SK-N-DZ (cell line): Measurements from ENCODE around the gene PEPD.

ENCODE experiments used
- DNase-seq: peaks from one replicate; pipeline ENCODE4 v3.0.0-alpha.2; 2015; ENCODE audit warnings: low spot score

The PEPD gene

DNA sequence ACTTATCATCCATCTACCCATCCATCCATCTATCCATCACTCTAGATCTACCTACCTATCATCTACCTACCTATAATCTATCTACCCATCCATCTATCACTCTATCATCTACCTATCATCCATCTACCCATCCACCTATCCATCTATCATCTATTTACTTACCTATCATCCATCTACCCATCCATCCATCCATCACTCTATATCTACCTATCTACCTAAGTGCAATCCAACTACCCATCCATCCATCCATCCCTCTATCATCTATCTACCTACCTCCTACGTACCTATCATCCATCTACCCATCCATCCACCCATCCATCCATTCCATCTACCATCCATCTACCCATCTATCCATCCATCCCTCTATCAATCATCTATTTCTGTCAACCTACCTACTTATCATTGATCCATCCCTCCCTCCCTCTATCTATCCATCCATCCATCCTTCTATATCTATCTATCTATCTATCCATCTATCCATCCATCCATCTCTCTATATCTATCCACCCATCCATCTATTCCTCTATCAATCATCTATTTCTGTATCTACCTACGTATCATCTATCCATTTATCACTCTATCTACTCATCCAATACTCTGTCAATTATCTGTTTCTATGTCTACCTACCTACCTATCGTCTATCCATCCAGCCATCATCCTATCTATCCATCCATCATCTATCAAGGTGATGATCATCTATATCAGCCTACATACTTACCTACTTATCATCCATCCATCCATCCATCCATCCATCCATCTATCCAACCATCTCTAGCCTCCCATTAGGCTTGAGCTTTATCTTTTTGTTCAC is 99.0 kb downstream of the PEPD start:
- DNase-seq = no peak

DNA sequence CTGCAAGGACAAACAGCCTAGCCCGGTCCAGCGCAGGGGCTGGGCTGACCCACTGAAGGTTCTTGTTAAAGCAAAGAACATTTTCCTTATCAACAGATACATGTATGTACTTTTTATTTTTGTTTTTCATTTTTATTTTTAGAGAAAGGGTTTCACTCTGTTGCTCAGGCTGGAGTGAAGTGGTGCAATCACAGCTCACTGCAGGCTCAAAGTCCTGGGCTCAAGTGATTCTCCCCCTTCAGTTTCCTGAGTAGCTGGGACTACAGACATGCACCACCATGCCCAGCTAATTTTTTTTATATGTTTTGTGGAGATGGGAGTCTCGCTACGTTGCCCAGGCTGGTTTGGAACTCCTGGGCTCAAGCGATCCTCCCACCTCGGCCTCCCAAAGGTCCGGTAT is 100.2 kb downstream of the PEPD start:
- no peak for DNase-seq

DNA sequence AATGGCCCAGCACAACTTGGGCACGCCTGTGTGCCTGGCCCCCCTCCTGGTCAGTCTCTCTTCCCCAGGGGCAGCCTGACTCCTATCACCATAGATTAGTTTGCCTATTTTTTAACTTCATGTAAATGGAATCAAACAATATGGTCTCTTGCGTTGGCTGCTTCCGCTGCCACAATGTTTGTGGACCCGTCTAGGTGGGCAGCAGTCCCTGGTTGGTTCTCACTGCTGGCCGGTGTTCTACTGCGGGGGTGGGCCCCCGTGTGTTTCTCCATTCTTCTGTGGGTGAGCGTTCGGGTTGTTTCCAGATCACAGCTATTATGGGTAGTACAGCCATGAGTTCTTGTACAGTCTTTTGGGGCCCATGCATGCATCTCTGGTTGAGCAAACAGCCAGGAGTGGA is 100.8 kb downstream of the PEPD start:
- no peak for DNase-seq

DNA sequence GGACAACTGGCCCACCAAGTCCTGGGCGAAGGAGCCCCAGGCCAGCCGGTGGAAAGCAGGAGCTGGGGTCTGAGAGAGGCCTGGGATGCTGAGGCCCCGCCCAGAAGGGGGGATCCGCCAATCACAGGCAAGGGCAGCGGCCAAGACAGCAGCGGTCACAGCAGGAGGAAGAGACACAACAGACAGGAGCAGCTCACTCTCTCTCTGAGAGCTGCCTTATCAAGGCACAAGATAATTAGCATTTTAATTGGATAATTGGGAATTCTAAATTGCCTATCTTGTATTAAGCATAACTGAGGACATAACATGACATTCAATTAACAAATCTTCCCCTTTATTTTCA is 101.8 kb downstream of the PEPD start:
- peak; percentile 79 for DNase-seq

DNA sequence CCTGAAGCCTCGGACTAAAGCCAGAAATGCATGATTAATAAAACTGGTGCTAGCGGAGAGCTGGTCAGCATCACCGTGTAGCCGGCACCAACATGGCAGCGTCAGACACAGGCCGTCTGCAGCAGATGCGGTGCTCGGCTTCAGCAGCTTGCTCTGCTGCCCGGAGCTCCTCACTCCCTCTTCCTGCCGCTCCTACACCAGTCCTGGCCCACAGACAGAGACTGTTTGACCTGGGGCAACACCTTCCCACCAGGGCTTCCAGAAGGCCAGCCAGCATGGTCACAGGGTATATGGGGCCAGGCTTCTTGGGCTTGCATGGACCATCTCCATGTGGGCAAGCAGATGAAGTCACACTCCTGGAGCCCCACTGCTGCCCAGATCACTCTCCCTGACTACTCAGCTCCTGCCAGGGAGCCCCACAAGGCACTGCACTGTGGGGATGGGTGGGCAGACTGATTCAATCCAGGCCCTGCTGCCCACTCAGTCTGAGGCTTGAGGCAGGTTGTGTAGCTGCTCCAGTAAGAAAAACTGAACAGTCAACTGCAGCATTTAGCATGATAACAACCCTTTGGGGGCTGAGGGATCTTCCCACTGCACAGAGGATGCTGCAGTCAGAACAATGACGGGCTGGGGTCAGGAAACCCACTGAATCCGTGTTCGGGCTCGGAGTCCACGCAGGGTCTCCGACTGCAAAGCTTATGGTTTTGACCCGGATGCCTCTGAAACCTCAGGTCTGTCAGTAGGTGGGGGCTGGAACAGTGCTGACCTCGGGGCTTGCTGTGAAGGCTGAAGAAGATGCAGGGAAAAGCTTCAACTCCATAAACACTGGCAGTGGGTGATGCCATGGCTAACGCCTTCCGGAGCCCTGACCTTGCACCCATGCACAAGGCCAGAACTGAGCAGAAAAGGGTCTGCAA is 102.5 kb downstream of the PEPD start:
- DNase-seq = no peak

DNA sequence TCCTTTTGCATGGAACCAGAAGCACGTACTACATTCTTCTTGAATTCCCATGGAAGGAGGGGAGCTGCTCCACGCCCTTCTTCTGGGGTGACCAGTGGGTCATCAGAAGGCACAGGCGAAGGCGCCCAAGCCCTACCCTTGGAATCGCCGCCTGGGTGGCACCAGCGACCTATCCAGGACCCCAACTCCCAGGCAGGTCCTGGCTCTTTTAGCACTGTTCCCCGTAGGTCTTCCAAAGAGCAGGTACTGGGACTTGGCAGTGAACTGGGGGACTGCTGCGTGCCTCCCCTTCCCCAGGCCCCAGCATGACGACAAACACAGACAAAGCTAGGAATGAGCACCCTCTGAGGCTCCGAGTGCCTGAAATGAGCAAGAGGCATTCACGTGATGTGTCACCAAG is 103.1 kb downstream of the PEPD start:
- no peak for DNase-seq

DNA sequence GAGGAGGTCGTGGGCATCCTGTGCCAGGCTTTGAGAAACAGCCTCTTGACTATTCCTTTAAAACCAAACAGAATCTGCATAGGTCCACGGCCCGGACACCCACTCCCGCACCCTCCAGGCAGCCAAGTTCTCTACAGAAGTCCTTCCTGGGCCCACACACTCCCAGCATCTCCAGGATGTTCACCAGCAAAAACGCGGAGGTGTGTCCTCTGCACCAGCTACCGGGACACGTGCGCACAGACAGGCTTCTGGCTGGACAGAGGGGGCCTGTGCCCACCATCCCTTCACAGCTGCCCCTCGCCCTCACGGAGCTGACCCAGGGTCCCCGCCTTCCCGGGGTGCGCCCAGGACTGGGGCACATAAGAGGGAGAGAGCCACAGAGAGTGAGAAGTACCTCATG is 103.8 kb downstream of the PEPD start:
- no peak for DNase-seq

DNA sequence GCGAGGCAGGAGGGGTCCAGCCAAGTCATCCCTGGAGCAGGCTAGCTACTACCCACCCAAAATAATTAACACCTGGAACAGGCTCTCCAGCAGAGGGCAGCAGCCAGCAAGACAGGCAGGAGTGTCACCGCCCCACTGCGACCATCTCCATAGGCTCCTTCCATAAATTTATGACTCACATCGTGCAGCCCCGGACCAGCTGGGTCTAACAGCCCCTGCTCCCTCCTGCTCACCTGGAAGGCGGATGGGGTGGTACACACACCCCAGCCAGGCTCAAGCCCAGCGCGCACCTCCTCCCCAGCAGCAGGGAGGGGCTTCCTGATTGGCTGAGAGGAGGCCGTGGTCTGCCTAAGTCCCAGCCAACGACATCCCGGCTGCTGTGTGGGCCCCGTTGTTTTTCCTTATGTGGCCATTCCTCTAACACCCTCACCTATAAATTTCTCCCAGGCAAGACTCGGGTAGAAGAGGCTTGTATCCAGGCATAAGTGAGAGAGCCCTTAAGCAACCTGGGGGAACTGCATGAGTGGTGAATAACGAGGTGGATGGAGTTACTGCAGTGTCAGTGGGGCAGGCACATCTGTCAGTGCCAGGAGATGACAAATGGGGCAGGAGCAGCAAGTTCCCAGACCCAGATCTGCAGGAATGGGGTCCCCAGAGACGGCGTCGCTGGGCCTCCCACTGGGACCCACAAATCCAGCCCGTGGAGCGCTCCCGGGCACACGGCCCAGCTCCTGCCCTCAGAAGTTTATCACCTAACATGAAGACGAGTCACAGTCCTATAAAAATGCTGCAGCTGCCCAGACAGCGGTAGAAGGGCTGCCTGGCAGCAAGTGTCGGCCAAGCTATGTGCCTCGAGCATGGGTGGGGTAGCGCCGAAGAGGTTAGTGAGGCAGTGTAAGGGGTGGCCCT is 105.0 kb downstream of the PEPD start:
- peak; percentile 79 for DNase-seq

DNA sequence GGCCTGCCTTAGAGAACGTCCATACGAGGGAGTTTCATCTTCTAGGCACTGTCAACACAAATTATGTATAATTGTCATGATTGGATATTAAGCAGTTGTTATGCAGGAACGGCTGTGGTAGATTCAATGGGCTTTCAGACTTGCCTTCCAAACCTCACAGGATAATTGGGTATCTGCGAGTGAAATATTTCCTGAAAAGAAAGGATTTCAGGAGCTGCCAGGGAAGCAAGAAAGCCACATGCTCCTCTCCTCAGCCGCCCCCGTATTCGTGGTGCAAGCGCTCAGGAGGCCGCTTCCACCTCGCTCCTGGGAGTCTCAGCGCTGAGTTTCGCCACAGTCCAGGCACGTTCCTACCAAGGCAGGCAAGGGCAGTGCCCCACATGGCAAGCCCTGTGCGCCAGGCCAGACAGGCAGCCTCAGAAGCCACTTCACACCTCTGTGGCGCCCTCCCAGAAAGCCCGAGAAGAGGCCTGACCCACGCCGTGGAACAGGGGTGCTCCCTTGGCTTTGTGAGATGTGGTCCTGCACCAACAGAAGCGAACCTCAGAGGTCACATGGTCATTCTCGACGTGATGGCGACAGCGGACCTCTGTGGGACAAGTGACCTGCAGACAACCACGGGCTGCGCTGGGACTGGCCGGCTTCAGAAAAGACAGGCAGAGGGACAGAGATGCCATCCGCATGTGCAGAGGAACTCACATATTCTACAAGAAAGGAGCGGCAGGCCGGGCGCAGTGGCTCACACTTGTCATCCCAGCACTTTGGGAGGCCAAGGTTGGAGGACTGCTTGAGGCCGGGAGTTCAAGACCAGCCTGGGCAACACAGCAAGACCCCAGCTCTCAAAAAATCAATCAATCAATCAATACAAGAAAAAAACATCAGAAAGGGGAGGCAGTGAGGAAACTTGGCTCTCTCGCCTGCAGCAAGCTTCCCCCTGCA is 106.7 kb downstream of the PEPD start:
- DNase-seq = peak; percentile 84

DNA sequence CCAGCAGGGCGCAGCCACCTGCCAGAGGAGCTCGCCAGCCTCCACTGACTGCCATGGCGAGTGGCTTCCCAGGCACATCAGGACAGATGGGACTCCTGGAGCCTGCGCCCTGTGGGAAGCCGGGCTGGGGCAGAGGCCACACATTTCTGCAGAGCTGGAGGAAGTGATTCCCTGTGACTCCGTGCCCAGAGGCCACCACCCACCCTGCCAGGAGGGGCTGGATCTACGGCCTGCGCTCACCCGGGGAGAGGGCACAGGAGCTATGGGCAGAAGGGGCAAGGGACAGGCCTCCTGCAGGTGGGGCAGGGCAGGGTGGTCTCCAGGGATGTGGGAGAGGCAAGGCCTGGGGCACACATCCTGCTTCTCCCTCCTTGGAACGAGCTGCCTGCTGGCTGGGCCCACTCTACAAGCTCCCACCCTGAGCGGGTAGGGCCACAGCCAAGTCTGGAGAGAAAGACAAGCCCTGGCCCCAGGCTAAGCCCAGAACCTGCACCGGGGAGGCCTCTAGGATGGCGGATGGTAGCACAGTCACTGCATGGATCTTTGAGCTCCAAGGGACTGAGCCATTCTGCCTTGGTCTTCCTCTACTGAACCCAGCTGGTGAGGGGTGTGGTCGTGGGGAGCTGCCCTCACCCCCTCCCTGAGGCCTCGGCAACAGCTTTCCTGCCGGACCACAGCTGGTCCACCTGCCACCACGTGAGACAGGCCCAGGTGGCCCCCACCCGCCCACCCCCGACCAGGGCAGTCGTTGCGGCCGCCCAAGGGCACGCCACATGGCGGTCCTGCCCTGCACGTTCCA is 107.5 kb downstream of the PEPD start:
- DNase-seq = no peak

DNA sequence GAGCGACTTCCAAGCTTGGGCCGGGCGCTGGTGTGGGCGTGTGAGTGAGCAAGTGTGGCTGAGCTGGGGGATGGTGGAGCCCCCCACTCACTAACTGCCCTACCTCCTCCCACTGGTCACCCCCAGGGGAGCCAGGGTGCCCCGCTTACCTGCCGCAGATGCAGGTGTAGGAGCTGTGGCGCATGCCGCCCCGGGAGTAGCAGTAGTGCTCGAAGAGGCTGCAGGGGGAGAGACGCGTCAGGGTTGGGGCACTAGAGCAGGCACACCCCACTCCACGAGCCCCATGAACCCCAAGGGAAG is 108.2 kb downstream of the PEPD start:
- DNase-seq = no peak

DNA sequence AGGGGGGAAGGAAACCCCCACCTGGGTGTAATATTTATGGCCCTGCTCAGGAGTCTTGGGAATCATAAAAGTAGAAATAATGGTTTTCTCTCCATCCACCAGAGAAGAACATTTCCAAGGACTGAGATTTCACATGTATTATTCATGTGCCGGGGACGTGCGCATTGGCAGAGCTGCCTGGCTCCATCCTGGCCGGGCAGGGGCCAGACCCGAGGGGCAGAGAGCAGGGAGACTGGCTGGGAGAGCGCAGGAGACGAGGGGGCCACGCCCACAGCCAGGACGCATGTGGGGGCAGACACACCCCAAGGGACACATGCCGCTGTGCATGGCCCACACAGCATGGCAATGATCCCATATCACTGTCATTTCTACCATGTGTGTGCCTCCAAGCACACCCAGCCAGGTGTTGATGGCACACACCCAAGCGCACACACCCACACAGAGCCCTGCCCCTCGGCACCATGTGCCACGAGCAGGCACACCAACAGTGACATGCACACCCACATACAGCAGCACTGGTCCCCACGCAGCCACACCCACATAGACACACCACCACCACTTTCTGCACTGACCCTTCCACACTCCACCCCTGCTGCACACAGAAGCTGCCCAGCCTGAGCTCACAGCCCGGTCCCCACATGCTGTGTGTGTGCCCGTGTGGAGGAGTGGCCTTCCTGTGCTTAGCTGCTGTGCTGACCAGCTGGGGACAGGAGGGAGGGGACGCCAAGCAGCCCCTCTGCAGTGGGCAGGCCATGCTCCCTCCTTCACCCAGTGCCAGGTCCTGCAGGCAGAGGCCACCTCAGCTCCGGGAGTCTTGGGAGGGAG is 108.8 kb downstream of the PEPD start:
- no peak for DNase-seq

DNA sequence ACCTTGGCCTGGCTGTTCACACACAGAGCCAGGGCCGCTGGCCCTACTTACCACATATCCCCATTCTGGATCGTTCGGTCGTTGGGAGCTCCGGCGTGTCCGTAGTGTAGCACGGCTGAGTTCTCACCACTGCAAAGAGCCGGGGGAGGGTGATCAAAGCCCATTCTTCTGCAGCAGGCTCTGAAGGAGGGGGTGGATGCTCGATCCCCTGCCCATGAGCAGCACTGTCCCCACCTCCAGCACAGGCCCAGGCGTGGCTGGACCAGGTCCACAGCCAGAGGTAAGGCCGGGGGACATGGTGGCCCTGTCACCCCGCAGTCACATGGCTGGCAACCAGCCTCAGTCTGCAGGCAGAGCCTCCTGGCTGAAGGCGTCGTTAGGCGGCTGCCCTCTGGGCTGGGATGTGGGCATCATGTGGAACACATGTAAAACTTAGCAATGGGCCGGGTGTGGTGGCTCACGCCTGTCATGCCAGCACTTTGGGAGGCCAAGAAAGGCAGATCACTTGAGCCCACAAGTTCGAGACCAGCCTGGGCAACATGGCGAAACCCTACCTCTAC is 109.9 kb downstream of the PEPD start:
- DNase-seq = no peak

DNA sequence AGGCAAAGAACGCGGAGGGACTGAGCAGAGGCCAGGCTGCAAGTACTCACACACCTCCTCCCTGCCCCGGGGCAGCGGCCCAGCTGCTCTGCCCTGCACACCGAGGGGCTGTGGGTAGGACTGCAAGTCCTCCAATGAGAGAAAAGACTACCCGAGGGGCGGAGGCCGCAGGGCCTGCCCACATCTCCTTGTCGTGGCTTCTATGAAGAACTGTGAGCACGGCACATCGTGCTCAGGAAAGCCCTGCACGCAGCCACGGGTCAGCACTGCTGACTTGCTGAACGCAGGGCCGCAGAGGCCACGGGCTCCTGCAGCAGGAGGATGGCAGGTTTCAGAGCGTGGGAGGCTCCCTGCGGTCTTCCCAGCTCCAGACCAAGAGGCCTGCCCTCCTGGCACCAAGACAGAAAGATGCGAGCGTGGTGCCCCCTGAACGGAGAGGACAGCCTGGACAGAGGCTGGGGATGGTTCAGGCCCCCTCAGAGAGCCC is 110.6 kb downstream of the PEPD start:
- DNase-seq = peak; percentile 54

DNA sequence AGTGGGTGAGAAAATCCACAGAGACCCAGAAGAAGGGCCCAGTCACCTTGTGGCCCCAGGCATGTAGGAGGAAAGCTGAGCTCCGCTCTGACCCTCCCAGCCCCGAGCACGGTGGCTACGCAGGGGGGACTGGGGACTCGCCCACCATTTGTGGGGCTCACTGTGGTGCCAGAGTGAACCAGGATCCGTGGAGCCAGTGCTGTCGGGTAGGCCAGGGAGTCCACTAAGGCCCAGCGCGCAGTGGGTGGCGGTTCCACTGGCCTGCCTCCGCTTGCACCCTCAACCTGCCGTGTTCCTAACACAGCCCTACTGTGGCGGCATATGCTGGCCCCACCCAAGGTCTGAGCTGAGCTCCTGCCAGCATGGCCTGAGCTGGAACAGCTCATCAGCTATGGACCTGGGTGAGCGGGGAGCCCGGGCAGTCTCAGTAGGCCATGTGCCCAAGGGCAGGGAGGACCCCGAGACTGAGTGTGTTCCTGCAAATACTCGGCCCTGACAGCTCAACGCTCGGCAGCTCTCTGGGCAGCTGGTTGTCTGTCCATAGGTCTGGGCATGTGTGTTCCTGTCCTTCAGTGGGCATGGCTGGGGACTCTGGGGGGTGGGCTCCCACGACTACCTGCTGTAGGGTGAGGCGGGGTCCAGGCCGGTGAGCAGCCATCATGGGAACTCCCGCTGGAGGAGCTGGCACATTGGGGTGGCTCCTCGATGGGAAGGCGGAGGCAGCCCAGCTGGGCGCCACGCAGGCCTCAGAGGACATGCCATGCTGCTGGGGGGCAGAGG is 111.5 kb downstream of the PEPD start:
- DNase-seq = no peak

DNA sequence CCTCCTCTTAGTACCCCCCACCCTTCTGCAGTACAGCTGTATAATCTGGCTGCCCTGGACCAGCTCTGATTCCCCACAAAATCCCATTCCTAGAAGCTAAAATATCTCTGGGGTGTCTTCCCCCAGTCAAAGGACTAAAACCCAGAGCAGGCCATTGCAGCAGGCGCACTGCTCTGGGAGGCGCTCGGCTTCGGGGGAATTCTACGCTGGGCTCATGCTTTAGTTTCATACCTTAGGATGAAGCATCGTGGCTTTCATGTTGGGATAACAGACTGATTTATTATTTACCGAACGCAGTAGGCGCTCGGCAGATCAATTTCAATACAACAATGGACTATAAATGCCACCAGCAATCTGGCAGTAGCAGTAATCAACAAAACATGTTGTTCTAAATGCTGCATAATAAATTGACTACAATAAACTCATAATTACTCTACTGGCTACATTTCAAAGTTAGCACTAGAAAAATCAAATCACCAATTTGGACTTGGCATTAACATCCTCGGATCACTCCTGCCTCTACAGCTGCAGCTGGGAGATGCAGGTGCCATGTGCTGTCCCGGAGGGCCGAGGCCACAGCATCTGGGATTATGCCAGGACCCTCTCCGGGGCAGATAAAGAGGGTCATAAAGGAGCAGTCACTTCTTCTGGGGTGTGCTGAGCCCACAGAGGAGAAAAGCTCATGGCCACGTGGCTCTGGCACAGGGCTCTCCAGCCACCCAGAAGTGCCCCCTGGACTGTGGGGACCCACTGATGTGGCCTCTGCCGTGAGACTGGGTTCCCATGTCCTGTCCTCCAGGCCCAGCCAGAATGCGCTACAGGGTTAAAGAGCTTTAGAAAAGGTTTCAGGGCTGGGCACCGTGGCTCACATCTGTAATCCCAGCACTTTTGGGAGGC is 112.8 kb downstream of the PEPD start:
- no peak for DNase-seq

DNA sequence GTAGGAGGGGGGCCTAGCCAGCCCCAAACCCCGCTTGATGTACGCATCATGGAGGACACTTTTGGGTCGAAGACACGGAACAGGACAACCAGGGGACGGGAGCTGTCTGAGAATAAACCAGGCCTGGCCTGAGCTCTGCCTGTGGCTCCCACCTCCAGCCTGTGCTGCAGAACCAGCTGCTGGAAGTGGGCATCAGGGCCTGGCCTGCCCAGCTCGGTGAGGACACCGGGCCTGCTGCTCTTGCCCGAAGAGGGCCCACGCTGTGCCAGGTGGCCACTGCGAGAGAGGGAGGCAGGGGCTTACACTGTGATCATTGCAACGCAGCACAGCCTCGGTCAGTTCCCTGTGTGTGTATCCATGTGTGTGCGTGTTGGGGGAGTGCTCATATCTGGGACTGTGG is 113.5 kb downstream of the PEPD start:
- no peak for DNase-seq
